Thoracic aorta (tissue), 2 donors: Measurements from ENCODE around the gene MCC. TPM values are rescaled to one million over a fixed set of nuclear protein-coding genes. Genes with fewer than 3 reads are reported as not detected.

Source experiments
- ATAC-seq: fragments of 150-250 bp; one replicate; pipeline ENCODE4 v1.8.0; 2017; ENCODE audit warnings: low read depth; ENCODE audit not compliant: insufficient number of reproducible peaks, low FRiP score
- DNase-seq: peaks from one replicate; pipeline ENCODE4 v3.0.0-alpha.2; 2020; ENCODE audit warnings: low spot score
- H3K27ac ChIP-seq, 2 donors: fragments of 200-600 bp; sonication (generic); 1 replicate in 1 of 2; 2 replicates in 1 of 2; pipeline ENCODE4 v1.5.1; 2016; ENCODE audit warnings: mild to moderate bottlenecking in 2 of 2, moderate library complexity in 2 of 2
- H3K27me3 ChIP-seq: fragments of 200-600 bp; sonication (generic); replicated peaks from 2 replicates; pipeline ENCODE4 v1.6.0; 2016; ENCODE audit warnings: mild to moderate bottlenecking; ENCODE audit not compliant: insufficient read depth
- H3K36me3 ChIP-seq: fragments of 200-600 bp; sonication (generic); one replicate; pipeline ENCODE4 v1.5.1; 2016
- H3K4me1 ChIP-seq, 2 donors: fragments of 200-600 bp; sonication (generic); 1 replicate in 1 of 2; 2 replicates in 1 of 2; pipeline versions ENCODE4 v1.5.1 to v1.6.0; 2016; ENCODE audit warnings: low read depth in 2 of 2, mild to moderate bottlenecking in 1 of 2; ENCODE audit not compliant: control insufficient read depth in 1 of 2
- H3K4me3 ChIP-seq: fragments of 200-600 bp; sonication (generic); 2 replicates; pipeline ENCODE4 v1.5.1; 2016; ENCODE audit warnings: mild to moderate bottlenecking
- H3K9me3 ChIP-seq: fragments of 200-600 bp; sonication (generic); 2 replicates; pipeline ENCODE4 v1.5.1; 2016
- total RNA-seq, 2 donors: library from RNA; depleted of rRNA; stranded (reverse); fragments of >200 nt; gene quantifications; one replicate each; pipeline versions ENCODE4 v1.1.0 to v1.2.3, GENCODE V29; 2016
- TF ChIP-seq, protein P1 (sequence below): fragments of 200-600 bp; sonication (generic); IDR thresholded peaks from one replicate; pipeline ENCODE4 v1.5.1; 2019; ENCODE audit warnings: antibody characterized with exemption

The MCC gene
- total RNA-seq, 2 donors from 2014 or later = 14.6 to 27.2 TPM

DNA sequence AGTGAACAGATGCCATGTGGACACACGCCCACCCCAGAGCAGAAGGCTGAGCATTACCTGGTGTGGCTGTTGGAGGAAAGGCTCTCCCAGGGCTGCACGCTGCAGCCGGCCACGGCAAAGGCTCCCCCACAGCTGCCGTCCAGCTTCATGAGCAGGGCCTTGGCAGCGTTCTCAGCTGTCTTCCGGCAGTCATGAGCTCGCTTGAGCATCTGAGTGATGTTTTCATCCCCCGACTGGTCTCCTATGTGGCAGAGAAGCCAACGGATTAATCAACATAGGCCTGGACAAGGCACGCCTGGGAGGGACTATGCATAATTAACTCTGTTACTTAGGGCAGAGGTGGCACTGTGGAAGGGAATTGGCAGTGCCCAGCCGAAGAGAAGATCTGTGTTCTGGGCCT, 424.3 kb downstream of the MCC start:
- ATAC-seq = no peak

DNA sequence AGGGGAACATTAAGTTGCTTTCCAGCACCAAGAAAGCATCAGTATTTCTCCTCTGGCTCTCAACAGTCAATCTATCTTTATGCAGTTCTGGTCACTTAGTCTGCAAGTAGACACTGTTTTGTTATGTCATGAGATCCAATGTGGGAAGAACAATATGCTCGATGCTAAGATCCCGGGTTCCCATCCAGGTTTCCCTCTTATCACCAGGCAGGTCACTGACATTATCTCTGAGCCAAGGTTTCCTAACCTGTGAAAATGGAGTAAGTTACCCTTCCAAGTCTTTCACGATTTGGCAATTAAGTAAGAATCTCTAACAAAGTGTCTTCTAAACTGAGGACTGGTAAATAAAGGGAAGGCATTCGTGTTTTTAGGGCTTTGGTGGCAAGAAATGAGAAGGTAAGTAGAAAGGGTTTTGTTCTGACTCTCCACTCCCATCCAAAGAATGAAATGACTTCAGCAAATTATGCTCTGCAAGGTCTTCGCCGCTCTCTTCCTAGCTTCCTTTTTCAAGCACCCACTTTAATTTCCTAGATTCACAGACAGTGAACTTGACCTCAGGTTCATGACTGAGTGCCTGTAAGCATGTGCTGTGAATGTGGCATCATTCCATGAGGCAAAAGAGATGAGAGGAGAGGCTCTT, 425.3 kb downstream of the MCC start:
- TF ChIP-seq, protein P1, sequence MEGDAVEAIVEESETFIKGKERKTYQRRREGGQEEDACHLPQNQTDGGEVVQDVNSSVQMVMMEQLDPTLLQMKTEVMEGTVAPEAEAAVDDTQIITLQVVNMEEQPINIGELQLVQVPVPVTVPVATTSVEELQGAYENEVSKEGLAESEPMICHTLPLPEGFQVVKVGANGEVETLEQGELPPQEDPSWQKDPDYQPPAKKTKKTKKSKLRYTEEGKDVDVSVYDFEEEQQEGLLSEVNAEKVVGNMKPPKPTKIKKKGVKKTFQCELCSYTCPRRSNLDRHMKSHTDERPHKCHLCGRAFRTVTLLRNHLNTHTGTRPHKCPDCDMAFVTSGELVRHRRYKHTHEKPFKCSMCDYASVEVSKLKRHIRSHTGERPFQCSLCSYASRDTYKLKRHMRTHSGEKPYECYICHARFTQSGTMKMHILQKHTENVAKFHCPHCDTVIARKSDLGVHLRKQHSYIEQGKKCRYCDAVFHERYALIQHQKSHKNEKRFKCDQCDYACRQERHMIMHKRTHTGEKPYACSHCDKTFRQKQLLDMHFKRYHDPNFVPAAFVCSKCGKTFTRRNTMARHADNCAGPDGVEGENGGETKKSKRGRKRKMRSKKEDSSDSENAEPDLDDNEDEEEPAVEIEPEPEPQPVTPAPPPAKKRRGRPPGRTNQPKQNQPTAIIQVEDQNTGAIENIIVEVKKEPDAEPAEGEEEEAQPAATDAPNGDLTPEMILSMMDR = no peak
- Histone ChIP-seq H3K4me3 (no peak overlapping the region), H3K36me3 (peaks cover 3% of the 10 kb centered on the region), H3K27me3 (no peaks in the 10 kb centered on the region), H3K9me3 (no peaks in the 10 kb centered on the region), H3K4me1 (no peaks in the 10 kb centered on the region), H3K27ac (no peak overlapping the region)
- ATAC-seq (no peak), DNase-seq (no peak)

More for the DNA sequence above, 424.3 kb downstream of the MCC start:
- Histone ChIP-seq H3K4me1 (no peaks in the 10 kb centered on the region), H3K27me3 (no peaks in the 10 kb centered on the region), H3K36me3 (peaks cover 3% of the 10 kb centered on the region), H3K9me3 (no peaks in the 10 kb centered on the region), H3K27ac (no peak overlapping the region), H3K4me3 (no peak overlapping the region)
- DNase-seq = no peak
- TF ChIP-seq, protein P1 = no peak

DNA sequence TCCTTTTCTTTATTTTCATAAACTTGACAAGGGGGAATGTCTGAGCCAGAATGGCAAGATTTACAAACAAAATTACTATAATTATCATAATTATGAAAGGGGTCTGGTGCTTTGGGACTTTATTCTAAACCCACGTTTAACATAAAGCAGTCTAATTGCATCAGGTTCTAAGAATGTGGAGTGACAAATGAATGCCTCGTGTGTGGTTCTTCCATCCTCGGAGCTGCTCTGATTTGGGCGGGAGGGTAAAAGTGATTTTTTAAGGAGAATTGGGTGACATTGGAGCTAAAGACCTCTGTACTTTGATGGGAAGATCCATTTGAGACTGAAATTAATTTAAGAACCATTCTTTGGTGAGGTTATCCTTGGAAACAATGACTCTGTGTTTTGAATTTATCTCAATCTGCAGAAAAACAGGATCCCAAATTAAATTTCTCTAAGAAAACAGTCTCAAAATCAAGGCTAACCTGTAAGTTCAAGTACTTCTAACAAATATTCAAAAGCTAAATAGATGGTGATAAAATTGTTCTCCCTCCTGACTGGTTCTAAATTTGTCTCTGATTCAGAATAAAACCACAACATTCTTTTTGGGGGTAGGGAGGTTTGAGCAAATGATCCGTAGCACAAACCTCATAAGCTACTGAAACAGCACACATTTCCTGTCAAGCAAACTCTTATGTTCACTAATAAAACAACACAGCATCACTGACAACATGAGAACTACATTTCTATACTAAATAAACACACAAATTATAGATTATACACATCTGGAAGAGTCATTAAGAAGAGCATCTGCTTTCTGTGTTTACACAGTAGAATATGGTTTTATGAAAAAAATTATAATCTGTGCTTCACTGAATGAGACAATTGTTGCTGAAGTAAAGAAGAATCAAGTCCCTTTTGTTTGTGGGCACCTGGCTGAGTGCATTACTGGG, 426.1 kb downstream of the MCC start:
- H3K9me3 ChIP-seq = no peaks in the 10 kb centered on the region
- H3K4me3 ChIP-seq = no peak overlapping the region
- H3K27me3 ChIP-seq = no peaks in the 10 kb centered on the region
- DNase-seq (no peak), ATAC-seq (no peak)
- H3K4me1 ChIP-seq = no peaks in the 10 kb centered on the region
- TF ChIP-seq, protein P1 = no peak
- H3K27ac ChIP-seq = no peak overlapping the region
- no peaks in the 10 kb centered on the region for H3K36me3 ChIP-seq

DNA sequence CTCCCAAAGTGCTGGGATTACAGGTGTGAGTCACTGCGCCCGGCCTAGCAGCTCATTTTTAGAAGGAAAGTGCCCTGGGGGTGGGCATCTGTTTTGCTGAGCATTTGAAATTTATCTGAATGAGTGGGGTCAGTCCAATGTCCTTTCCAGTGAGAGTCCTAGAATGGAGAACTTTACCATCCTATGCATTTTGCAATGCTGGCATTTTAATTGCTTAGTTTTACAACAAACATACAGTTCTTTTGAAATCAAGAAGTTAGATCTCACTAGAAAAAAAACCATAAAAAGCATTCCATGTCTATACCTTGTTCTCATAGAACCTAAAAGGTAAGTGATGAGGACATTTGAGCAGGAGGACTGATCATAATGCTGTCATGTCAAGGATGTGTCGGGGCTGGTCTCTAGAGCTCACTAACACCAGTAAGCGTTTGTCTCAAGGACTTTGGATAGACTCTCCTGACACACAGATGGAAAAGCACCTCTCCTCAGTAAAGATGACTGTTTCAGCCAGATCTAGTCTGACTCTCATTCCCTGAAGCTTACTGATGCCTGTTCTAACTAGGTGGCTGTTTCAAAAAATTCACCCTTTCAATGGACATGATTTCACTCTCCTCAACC, 427.7 kb downstream of the MCC start:
- no peak overlapping the region for H3K4me3 ChIP-seq
- ATAC-seq (no peak), DNase-seq (no peak)
- no peaks in the 10 kb centered on the region for H3K27me3 ChIP-seq
- H3K27ac ChIP-seq = no peak overlapping the region
- no peaks in the 10 kb centered on the region for H3K4me1 ChIP-seq
- TF ChIP-seq, protein P1 = no peak
- no peaks in the 10 kb centered on the region for H3K9me3 ChIP-seq
- H3K36me3 ChIP-seq = no peaks in the 10 kb centered on the region
